C4-2B (cell line): ENCODE data around the gene OR4F17.
"Not testable (repeated sequence)": the region's sequence is repeated elsewhere in the genome, so short reads cannot be mapped to it uniquely, and the experiment has no call there.

Experiments used
- ZFX ChIP-seq: fragments of 450-650 bp; IDR thresholded peaks from 2 replicates; pipeline ENCODE4 v1.6.1; 2017
- TF ChIP-seq, protein P1 (sequence below): fragments of 450-650 bp; conservative IDR thresholded peaks from 2 replicates; pipeline ENCODE4 v1.5.1; 2017; ENCODE audit warnings: mild to moderate bottlenecking

- TF ChIP-seq, protein P1, sequence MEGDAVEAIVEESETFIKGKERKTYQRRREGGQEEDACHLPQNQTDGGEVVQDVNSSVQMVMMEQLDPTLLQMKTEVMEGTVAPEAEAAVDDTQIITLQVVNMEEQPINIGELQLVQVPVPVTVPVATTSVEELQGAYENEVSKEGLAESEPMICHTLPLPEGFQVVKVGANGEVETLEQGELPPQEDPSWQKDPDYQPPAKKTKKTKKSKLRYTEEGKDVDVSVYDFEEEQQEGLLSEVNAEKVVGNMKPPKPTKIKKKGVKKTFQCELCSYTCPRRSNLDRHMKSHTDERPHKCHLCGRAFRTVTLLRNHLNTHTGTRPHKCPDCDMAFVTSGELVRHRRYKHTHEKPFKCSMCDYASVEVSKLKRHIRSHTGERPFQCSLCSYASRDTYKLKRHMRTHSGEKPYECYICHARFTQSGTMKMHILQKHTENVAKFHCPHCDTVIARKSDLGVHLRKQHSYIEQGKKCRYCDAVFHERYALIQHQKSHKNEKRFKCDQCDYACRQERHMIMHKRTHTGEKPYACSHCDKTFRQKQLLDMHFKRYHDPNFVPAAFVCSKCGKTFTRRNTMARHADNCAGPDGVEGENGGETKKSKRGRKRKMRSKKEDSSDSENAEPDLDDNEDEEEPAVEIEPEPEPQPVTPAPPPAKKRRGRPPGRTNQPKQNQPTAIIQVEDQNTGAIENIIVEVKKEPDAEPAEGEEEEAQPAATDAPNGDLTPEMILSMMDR: not testable (repeated sequence)
- TF ChIP-seq ZFX: not testable (repeated sequence)
Measured at GRCh38 chr19:97647-98046, 9.3 kb upstream of the OR4F17 start.
